ENCODE data around the gene DSG1. TPM values are rescaled to one million over a fixed set of nuclear protein-coding genes. Genes with fewer than 3 reads are reported as not detected.

Gene DSG1
- polyA plus RNA-seq, 1 experiment: not detected

DNA sequence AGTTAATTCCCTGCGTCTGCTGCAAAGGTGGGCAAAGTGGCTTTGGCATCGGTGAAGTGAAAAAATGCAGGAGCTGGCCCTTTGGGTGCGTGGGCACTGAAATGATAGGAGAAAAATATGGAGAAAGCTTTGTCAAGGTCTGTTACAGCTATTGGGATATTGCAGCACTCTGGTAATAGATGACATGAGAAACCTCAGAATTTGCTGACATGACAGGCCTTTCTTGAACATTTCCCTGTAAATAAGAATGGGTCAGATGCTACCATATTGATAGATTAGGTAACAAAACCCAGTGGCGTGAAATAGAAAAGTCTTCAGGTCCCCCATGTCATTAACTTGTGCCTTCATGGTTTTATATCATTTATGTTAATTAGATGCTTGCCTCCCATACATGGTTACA is 46.2 kb downstream of the DSG1 start:
- Histone ChIP-seq H3K9me3 (ENCODE audit: control insufficient read depth, insufficient read depth, low read length) (peaks cover 13% of the 10 kb centered on the region), H3K4me3 (ENCODE audit: low read depth, low read length) (no peak overlapping the region), H3K27me3 (ENCODE audit: control insufficient read depth, insufficient read depth, low read length) (no peaks in the 10 kb centered on the region), H3K27ac (ENCODE audit: low read depth, low read length) (no peak overlapping the region)
- no peak for DNase-seq (ENCODE audit: low read depth, low spot score)
- CTCF ChIA-PET: no interaction called here
- POLR2A ChIA-PET: no interaction called here
- TF ChIP-seq, protein P1, sequence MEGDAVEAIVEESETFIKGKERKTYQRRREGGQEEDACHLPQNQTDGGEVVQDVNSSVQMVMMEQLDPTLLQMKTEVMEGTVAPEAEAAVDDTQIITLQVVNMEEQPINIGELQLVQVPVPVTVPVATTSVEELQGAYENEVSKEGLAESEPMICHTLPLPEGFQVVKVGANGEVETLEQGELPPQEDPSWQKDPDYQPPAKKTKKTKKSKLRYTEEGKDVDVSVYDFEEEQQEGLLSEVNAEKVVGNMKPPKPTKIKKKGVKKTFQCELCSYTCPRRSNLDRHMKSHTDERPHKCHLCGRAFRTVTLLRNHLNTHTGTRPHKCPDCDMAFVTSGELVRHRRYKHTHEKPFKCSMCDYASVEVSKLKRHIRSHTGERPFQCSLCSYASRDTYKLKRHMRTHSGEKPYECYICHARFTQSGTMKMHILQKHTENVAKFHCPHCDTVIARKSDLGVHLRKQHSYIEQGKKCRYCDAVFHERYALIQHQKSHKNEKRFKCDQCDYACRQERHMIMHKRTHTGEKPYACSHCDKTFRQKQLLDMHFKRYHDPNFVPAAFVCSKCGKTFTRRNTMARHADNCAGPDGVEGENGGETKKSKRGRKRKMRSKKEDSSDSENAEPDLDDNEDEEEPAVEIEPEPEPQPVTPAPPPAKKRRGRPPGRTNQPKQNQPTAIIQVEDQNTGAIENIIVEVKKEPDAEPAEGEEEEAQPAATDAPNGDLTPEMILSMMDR (IDR thresholded peaks at IDR 0.05; ENCODE audit: low read depth, low read length): no peak

DNA sequence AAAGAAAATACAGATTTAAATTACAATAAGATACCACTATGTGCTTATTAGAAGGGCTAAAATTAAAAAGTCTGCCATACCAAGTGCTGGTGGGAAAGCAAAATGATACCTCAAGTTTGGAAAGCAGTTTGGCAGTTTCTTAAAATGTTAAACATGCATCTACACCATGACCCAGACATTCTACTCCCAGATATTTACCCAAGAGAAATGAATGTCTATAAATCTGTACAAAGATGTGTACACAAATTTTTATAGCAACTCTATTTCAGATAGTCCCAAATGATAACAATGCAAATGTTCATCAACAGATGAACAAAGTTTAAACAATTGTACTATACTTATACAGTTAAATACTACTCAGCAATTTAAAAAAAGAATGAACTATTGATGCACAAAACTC is 51.5 kb downstream of the DSG1 start:
- ChIA-PET CTCF (no interaction called here), POLR2A (no interaction called here)
- Histone ChIP-seq H3K27me3 (ENCODE audit: control insufficient read depth, insufficient read depth, low read length) (no peaks in the 10 kb centered on the region), H3K4me3 (ENCODE audit: low read depth, low read length) (no peak overlapping the region), H3K27ac (ENCODE audit: low read depth, low read length) (no peak overlapping the region), H3K9me3 (ENCODE audit: control insufficient read depth, insufficient read depth, low read length) (0 out of 2 replicates have a peak, but pooled peaks cover 4% of the 10 kb centered on the region)
- TF ChIP-seq, protein P1 (IDR thresholded peaks at IDR 0.05; ENCODE audit: low read depth, low read length): no peak
- no peak for DNase-seq (ENCODE audit: low read depth, low spot score)

DNA sequence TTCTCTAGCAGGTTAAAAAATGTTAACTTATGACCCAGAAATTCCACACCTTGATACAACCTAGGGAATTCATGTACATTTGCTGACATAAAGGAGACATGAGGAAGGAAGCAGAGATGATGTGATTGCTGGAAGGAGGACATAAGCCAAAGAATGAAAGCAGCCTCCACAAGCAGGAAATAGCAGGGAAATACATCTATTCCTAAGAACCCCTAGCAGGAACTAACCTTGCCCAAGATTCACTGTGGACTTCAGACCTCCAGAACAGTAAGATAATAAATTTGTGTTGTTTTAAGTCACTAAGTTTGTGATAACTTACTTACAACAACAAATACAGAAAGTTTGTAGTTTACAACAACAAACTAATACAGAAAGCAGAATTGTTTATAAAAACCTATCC is 54.0 kb downstream of the DSG1 start:
- no peak for DNase-seq (ENCODE audit: low read depth, low spot score)
- TF ChIP-seq, protein P1 (IDR thresholded peaks at IDR 0.05; ENCODE audit: low read depth, low read length): no peak
- CTCF ChIA-PET: no interaction called here
- Histone ChIP-seq H3K27me3 (ENCODE audit: control insufficient read depth, insufficient read depth, low read length) (no peaks in the 10 kb centered on the region), H3K9me3 (ENCODE audit: control insufficient read depth, insufficient read depth, low read length) (peaks cover 4% of the 10 kb centered on the region; the same call in 1 of the 2 replicates), H3K27ac (ENCODE audit: low read depth, low read length) (no peak overlapping the region), H3K4me3 (ENCODE audit: low read depth, low read length) (no peak overlapping the region)
- POLR2A ChIA-PET: no interaction called here

DNA sequence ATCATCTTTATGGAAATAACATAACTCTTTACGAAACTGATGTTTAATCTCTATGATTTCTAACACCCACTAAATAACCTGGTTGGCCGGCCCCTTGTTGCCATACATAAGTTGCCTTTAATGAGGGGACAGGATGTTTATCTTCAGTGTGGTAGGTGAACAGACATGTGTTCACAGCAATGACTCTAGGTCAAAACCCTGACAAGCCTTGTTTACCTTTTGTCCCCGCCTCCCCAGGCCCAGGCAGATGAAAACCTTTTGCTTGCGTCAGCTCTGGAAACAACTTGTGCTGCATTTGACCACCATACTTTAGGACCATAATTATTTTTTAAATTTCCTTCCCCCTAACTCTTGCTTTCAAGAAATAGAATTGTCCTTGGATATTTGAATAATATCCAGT is 55.7 kb downstream of the DSG1 start:
- ChIA-PET CTCF (no interaction called here), POLR2A (no interaction called here)
- no peak for DNase-seq (ENCODE audit: low read depth, low spot score)
- TF ChIP-seq, protein P1 (IDR thresholded peaks at IDR 0.05; ENCODE audit: low read depth, low read length): no peak
- H3K27ac ChIP-seq (ENCODE audit: low read depth, low read length): no peak overlapping the region
- H3K4me3 ChIP-seq (ENCODE audit: low read depth, low read length): no peak overlapping the region
- H3K27me3 ChIP-seq (ENCODE audit: control insufficient read depth, insufficient read depth, low read length): no peaks in the 10 kb centered on the region
- H3K9me3 ChIP-seq (ENCODE audit: control insufficient read depth, insufficient read depth, low read length): peaks cover 4% of the 10 kb centered on the region; the same call in 1 of the 2 replicates

DNA sequence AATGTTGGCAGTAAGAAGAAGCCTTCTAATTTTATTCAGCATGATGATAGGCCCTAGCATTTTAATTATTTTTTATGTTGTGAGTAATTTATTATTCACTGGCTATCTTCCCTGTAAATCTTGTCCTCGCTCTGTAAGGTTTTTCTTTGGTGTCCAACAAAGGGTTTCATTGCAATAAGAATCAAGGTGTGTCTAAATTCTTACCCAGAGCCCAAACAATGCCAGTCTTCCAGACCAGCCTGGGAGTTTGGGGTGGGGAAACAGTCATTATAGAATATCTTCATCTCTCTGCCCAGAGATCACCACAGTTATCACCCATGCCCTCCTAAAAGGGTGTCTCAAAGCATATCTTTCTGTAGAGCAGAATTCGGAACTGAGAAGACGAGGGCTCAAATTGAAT is 58.5 kb downstream of the DSG1 start, which contains the start of gene DSG4:
TSS of gene DSG4 (plus strand) at position 301 of the 400 bp plus-strand sequence. CDS start 135 bp downstream, outside the sequence.
- no peak for DNase-seq (ENCODE audit: low read depth, low spot score)
- no peaks in the 10 kb centered on the region; the same call in 1 of the 2 replicates for H3K9me3 ChIP-seq (ENCODE audit: control insufficient read depth, insufficient read depth, low read length)
- H3K27ac ChIP-seq (ENCODE audit: low read depth, low read length): no peak within 1 kb of the TSS
- no peak within 1 kb of the TSS for H3K4me3 ChIP-seq (ENCODE audit: low read depth, low read length)
- TF ChIP-seq, protein P1 (IDR thresholded peaks at IDR 0.05; ENCODE audit: low read depth, low read length): no peak
- ChIA-PET CTCF (no interaction called here), POLR2A (no interaction called here)
- H3K27me3 ChIP-seq (ENCODE audit: control insufficient read depth, insufficient read depth, low read length): no peaks in the 10 kb centered on the region

Data from AG04450 (cell line).